Keratinocyte (primary cell): Measurements from ENCODE around the gene ADGRG6. TPM values are rescaled to one million over a fixed set of nuclear protein-coding genes. Genes with fewer than 3 reads are reported as not detected.

Source experiments
- DNase-seq: peaks from one replicate; pipeline ENCODE4 v3.0.0-alpha.2; 2011; ENCODE audit warnings: low read depth, missing footprints, low spot score
- FAIRE-seq: peaks from 2 replicates; lab custom pipeline; 2011; peaks lifted over from hg19 to GRCh38; lab: Jason Lieb, UNC
- H2AFZ ChIP-seq: 2 replicates; pipeline ENCODE4 v1.6.0; 2012; ENCODE audit warnings: low read length, control low read depth, inconsistent platforms; ENCODE audit not compliant: control insufficient read depth
- H3K27ac ChIP-seq: 2 replicates; pipeline ENCODE4 v1.5.1; 2011; ENCODE audit warnings: low read length; ENCODE audit not compliant: control insufficient read depth, insufficient read depth
- H3K27me3 ChIP-seq: 3 replicates; pipeline ENCODE4 v1.6.0; 2011; ENCODE audit warnings: low read length; ENCODE audit not compliant: control insufficient read depth, insufficient read depth; ENCODE audit errors: extremely low read depth
- H3K36me3 ChIP-seq, 2 experiments: 2 replicates in 1 of 2; 3 replicates in 1 of 2; pipeline ENCODE4 v1.5.1; 2011; ENCODE audit warnings: low read length in 2 of 2, mild to moderate bottlenecking in 1 of 2; ENCODE audit not compliant: control insufficient read depth in 2 of 2, insufficient read depth in 2 of 2; ENCODE audit errors: extremely low read depth in 1 of 2
- H3K4me1 ChIP-seq: 3 replicates; pipeline ENCODE4 v1.5.1; 2011; ENCODE audit warnings: low read length; ENCODE audit not compliant: control insufficient read depth, insufficient read depth; ENCODE audit errors: extremely low read depth
- H3K4me2 ChIP-seq: 3 replicates; pipeline ENCODE4 v1.6.0; 2011; ENCODE audit warnings: low read depth, low read length; ENCODE audit not compliant: control insufficient read depth, insufficient read depth; ENCODE audit errors: extremely low read depth
- H3K4me3 ChIP-seq, 3 experiments: fragments of 200-600 bp in 1 of 3; sonication (generic) in 1 of 3; 2 replicates in 2 of 3; 3 replicates in 1 of 3; pipeline ENCODE4 v1.5.1; 2011 to 2016; ENCODE audit warnings: low read length in 3 of 3, mild to moderate bottlenecking in 3 of 3, control low read depth in 2 of 3, inconsistent platforms in 1 of 3, low read depth in 1 of 3, mixed read lengths in 1 of 3, mixed run types in 1 of 3, moderate library complexity in 1 of 3; ENCODE audit not compliant: control insufficient read depth in 2 of 3, insufficient read depth in 2 of 3; ENCODE audit errors: extremely low read depth in 1 of 3
- H3K79me2 ChIP-seq: 2 replicates; pipeline ENCODE4 v1.6.0; 2012; ENCODE audit warnings: low read length; ENCODE audit not compliant: control insufficient read depth, insufficient read depth
- H3K9ac ChIP-seq: 3 replicates; pipeline ENCODE4 v1.6.0; 2011; ENCODE audit warnings: low read length; ENCODE audit not compliant: control insufficient read depth, insufficient read depth; ENCODE audit errors: extremely low read depth
- H3K9me1 ChIP-seq: 3 replicates; pipeline ENCODE4 v1.6.0; 2011; ENCODE audit warnings: low read length; ENCODE audit not compliant: control insufficient read depth, insufficient read depth; ENCODE audit errors: extremely low read depth
- H3K9me3 ChIP-seq: 2 replicates; pipeline ENCODE4 v1.5.1; 2012; ENCODE audit warnings: low read depth, low read length; ENCODE audit not compliant: control insufficient read depth
- H4K20me1 ChIP-seq: 3 replicates; pipeline ENCODE4 v1.6.0; 2011; ENCODE audit warnings: low read length; ENCODE audit not compliant: control insufficient read depth, insufficient read depth; ENCODE audit errors: extremely low read depth
- CTCF ChIP-seq, 3 experiments: IDR thresholded peaks in 1 of 3; conservative IDR thresholded peaks in 1 of 3; optimal IDR thresholded peaks in 1 of 3; 2 replicates in 2 of 3; 3 replicates in 1 of 3; pipeline versions ENCODE3 to v1.5.1; 2011; ENCODE audit warnings: low read length in 3 of 3, mild to moderate bottlenecking in 3 of 3, moderate library complexity in 2 of 3, control low read depth in 1 of 3, inconsistent platforms in 1 of 3; ENCODE audit not compliant: insufficient read depth in 2 of 3; ENCODE audit errors: extremely low read depth in 1 of 3
- EZH2 ChIP-seq: IDR thresholded peaks from one replicate; pipeline ENCODE4 v1.6.1; 2012; ENCODE audit warnings: inconsistent platforms, mild to moderate bottlenecking, low read length, moderate library complexity
- dilution Hi-C: fragments of 300-500 bp; cut with MboI; formaldehyde crosslinking; loops from one replicate; pipeline ENCODE4 v1.7.0; 2020; ENCODE audit warnings: low sequenced_read_pairs; ENCODE audit not compliant: extremely low pct_ligation_motif_present
- polyA plus RNA-seq, 5 experiments: library from polyadenylated mRNA; depleted of rRNA in 3 of 5; stranded (reverse) in 3 of 5; stranded (forward) in 1 of 5; unstranded in 1 of 5; fragments of >200 nt; gene quantifications; 1 replicate in 1 of 5; 2 replicates in 3 of 5; 3 replicates in 1 of 5; pipeline versions ENCODE4 v1.2.1 to v1.2.3, GENCODE V29; 2011 to 2012; ENCODE audit warnings: missing spikeins in 2 of 5, low read depth in 1 of 5, low replicate concordance in 1 of 5

ADGRG6 gene
- polyA plus RNA-seq, 1 donor (not counting 4 experiments of a cell fraction or from before 2014, with no cell fraction given) = 20.1 TPM

- H3K79me2 ChIP-seq = no peaks in the 10 kb centered on the region
- no peak overlapping the region for H3K4me3 ChIP-seq
- H3K9me3 ChIP-seq = no peaks in the 10 kb centered on the region
- H3K9ac ChIP-seq = no peak overlapping the region
- H3K27ac ChIP-seq = no peak overlapping the region
- H3K9me1 ChIP-seq = no peaks in the 10 kb centered on the region
- no peaks in the 10 kb centered on the region for H3K36me3 ChIP-seq
- dilution Hi-C loops = no loop called here
- TF ChIP-seq EZH2 (no peak), CTCF (optimal IDR thresholded peaks at IDR 0.05 in 1 of 3, IDR thresholded peaks at IDR 0.05 in 1 of 3, conservative IDR thresholded peaks at IDR 0.05 in 1 of 3; ENCODE audit: extremely low read depth in 1 of 3, insufficient read depth in 2 of 3, low read length in 3 of 3) (no peak)
- no peaks in the 10 kb centered on the region for H3K27me3 ChIP-seq
- DNase-seq (no peak), FAIRE-seq (no peak)
- H4K20me1 ChIP-seq = no peaks in the 10 kb centered on the region
- no peak overlapping the region for H3K4me2 ChIP-seq
- no peak overlapping the region for H2AFZ ChIP-seq
- peaks cover 6% of the 10 kb centered on the region for H3K4me1 ChIP-seq
Measured at GRCh38 chr6:142276256-142276655, 25.6 kb upstream of the ADGRG6 start.

GRCh38 chr6:142279350-142280180 is 22.2 kb upstream of the ADGRG6 start:
- H3K36me3 ChIP-seq = no peaks in the 10 kb centered on the region
- H3K9me3 ChIP-seq = no peaks in the 10 kb centered on the region
- H3K4me1 ChIP-seq = peaks cover 6% of the 10 kb centered on the region
- no peak for DNase-seq
- no peaks in the 10 kb centered on the region for H3K9me1 ChIP-seq
- dilution Hi-C loops = no loop called here
- no peak for FAIRE-seq
- H3K79me2 ChIP-seq = no peaks in the 10 kb centered on the region
- no peak overlapping the region for H3K4me3 ChIP-seq
- H2AFZ ChIP-seq = no peak overlapping the region
- no peak overlapping the region for H3K9ac ChIP-seq
- TF ChIP-seq EZH2 (no peak), CTCF (optimal IDR thresholded peaks at IDR 0.05 in 1 of 3, IDR thresholded peaks at IDR 0.05 in 1 of 3, conservative IDR thresholded peaks at IDR 0.05 in 1 of 3; ENCODE audit: extremely low read depth in 1 of 3, insufficient read depth in 2 of 3, low read length in 3 of 3) (no peak)
- H3K27ac ChIP-seq = no peak overlapping the region
- H4K20me1 ChIP-seq = no peaks in the 10 kb centered on the region
- H3K4me2 ChIP-seq = peak overlapping the region; percentile 8
- H3K27me3 ChIP-seq = no peaks in the 10 kb centered on the region
